Renal cortex interstitium (tissue), 3 donors: ENCODE results near the gene EHD4. TPM values are rescaled to one million over a fixed set of nuclear protein-coding genes. Genes with fewer than 3 reads are reported as not detected.

Experiments used
- polyA plus RNA-seq, 3 donors: library from polyadenylated mRNA; unstranded; fragments of 120-200 nt; gene quantifications; one replicate each; pipeline ENCODE4 v1.2.1, GENCODE V29; 2013; ENCODE audit not compliant: insufficient read length in 3 of 3

The EHD4 gene
- polyA plus RNA-seq, 3 donors = 14.8 to 19.5 (median 18.4) TPM

Other genes starting within 250 kb of the EHD4 start
- gene MAPKBP1, start 198.1 kb downstream of the EHD4 start, polyA plus RNA-seq = 10 to 100 TPM; 13.7 to 17.9 (median 13.8) TPM
- 10 to 100 TPM; 10.2 to 17.9 (median 10.5) TPM for gene JMJD7, start 144.5 kb downstream of the EHD4 start, polyA plus RNA-seq
- gene PLA2G4B, start 133.7 kb downstream of the EHD4 start, polyA plus RNA-seq = 10 to 100 TPM; 11.9 to 24.3 (median 12.6) TPM
- 1 to 10 TPM; 1.4 to 3.7 (median 3.3) TPM for gene SPTBN5, start 78.5 kb downstream of the EHD4 start, polyA plus RNA-seq
- gene PLA2G4E, start 48.5 kb upstream of the EHD4 start, polyA plus RNA-seq = not detected
- gene PLA2G4D, start 122.0 kb upstream of the EHD4 start, polyA plus RNA-seq = under 1 TPM; 0.03 to 0.08 (median 0.08) TPM
- 10 to 100 TPM; 20.3 to 31.3 (median 24.2) TPM for gene PLA2G4F, start 184.1 kb upstream of the EHD4 start, polyA plus RNA-seq
- gene VPS39, start 235.7 kb upstream of the EHD4 start, polyA plus RNA-seq = 10 to 100 TPM; 57.5 to 77.4 (median 65.3) TPM